HG03575 (cell line): ENCODE measurements around the gene PLGLB2.
"Not testable (repeated sequence)": the region's sequence is repeated elsewhere in the genome, so short reads cannot be mapped to it uniquely, and the experiment has no call there.

ENCODE experiments used
- ATAC-seq: cut with Tn5 transposase; IDR thresholded peaks from one replicate; pipeline ENCODE4 v1.9.1; 2021; ENCODE audit not compliant: unreplicated experiment, insufficient number of reproducible peaks, low FRiP score; ENCODE audit errors: extremely low read depth

PLGLB2 gene

DNA sequence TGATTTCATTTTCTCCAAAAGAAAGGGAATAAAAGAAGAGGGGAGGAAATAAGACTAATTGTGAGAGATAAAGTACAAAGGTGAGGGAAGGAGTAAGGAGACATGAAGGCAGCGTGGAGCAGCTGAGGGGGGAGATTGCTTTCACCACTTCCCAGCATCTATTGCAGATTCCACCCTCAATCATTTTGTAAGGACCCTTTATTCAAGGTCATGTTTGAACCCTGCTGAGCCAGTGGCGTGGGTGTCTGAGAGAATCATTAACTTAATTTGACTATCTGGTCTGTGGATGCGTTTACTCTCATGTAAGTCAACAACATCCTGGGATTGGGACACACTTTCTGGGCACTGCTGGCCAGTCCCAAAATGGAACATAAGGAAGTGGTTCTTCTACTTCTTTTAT, at the start of gene PLGLB2:
Gene PLGLB2, plus strand, starts transcription at position 297 of the 400 bp plus-strand sequence. Its CDS starts 67 bp downstream, at position 364.
- ATAC-seq, result not testable (repeated sequence)

DNA sequence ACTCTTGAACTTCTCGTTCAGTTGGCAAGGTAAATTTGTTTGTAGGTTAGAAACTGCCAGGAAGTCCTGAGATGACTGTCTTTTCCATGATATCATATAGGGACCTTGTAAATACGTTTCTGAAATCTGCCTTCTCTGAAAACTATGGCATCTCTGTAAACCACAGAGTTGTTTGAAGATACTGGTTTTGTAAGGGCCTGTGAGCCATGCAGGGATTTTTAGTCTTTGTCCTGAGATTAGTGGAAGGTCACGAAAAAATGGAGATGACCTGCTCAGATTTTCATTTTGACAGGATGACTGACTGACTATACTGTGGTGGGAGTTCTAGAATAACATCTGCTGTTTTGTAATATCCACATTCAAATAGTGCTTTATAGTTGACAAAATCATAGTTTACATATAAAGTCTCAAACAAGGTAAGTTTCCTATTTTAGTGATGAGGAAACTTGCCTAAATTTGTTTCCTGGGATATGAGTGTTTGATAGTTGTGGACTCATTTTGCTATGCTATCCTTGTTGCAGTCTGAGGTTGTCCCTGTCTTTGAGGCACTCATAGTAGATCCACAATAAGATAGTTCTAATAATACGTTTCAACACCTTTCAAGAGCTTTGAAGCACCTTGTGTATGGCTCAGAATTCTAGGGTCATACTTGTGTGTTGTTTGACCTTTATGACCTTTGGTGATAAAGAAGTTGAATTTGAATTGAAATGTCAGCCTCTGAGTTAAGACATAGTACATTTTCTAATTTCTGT, 43.1 kb upstream of the PLGLB2 start:
- ATAC-seq, result not testable (repeated sequence)

DNA sequence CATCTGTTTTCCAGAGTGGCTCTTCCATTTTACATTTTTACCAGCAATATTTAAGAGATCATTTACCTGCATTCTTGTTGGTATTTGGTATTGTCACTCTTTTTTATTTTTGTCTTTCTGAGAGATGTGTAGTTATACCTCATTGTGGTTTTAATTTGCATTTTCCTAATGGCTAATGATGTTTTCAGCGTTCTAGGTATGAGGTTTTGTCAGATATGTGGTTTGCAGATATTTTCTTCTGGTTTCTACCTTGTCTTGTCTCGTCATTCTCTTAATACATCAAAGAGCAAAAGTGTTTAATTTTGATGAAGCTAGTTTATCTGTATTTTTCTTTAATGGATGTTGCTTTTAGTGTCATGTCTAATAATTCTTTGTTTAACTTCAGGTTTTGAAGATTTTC, 39.5 kb upstream of the PLGLB2 start:
- not testable (repeated sequence) for ATAC-seq

DNA sequence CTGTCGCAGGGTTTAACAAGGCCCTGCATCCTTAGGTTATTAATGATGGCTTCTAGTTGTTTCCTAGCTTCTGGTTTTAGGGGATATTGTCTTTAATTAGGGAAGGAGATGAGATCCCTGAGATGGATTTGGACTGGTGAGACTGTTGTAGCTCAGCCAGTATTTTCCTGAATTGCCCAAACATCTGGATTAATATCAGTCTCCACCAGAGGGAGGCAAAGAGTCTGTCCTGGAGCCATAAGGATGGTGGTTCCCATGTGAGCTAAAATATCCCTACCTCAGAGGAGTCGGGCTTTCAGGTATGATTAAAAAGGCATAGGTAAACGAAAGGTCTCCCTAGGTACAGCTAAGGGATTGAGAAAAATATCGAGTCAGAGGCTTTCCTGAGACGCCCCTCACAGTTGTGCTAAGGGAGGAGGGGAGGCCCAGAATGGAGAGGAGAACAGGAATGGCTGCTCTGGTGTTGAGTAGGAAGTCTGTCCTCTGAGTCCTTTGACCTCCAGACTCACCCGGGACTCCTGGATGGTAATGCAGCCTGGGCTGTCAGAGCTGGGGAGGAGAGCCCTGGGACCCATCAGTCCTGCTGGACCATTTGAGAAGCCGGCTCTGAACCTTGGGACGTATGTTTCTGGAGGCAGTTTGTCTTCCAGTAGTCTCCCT, 19.8 kb upstream of the PLGLB2 start:
- ATAC-seq, result not testable (repeated sequence)

DNA sequence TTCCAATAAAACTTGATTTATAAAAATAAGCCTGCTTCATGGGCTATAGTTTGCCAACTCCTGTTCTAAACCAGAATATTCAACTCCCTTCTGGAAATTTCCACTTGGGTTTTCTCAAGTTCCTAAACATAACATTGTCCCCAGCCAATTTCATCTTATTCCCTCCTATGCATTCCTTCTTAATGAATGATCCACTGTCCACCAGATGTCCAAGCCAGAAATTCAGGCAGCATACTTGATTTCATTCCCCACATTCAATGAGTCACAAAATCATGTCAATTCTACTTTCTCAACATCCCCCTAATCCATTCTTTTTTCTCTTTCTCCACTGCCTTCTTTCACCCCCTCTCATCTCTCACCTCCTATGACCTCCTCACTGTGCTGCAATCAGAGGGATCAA, 7.0 kb upstream of the PLGLB2 start:
- ATAC-seq, result not testable (repeated sequence)

DNA sequence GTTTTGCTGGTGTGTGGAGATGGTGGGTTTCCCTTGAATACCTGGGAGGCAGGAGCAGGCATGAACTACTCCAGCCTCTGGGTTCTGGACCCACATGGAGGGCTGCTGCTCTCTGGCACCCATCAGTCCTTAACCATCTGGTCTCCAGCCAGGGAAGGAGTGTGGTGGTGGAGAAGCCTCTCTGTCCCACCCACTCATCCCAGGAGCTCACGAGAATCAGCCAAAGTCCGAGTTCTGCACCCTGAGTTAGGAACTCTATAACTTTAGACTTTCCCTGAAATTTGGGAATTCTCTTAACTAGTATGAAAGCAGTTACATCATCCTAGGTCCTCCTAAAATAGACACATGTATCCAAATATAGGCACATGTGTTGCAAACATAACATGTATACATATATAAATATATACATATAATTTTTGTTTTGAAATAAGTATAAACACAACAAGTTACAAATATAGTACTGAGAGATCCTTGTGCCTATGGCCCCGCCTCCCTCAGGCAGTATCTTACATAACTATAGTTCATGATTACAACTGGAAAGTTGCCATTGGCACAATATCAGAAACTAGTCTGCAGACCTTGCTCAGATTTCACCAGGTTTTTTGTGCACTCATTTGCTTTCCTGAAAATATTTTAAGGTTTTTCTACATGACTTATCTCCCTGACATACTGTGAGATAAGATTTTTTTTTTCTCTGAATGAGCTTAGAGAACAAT, 5.3 kb upstream of the PLGLB2 start:
- not testable (repeated sequence) for ATAC-seq

DNA sequence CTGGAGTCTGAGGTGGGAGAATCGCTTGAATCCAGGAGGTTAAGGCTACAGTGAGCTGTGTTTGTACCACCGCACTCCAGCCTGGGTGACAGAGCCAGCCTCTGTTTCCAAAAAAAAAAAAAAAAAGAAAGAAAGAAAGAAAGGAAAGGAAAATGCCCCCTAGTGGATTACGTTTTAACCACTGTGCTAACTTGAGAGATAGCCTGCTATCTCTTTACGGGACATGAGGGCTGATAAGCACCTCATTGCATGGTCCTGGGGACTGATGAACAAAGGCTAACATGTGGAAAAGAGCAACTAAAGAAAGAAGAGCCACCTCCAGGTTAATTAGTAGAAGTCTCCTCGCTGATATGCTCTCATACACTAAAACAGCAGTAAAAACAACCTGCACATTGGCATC, 4.2 kb upstream of the PLGLB2 start:
- not testable (repeated sequence) for ATAC-seq

DNA sequence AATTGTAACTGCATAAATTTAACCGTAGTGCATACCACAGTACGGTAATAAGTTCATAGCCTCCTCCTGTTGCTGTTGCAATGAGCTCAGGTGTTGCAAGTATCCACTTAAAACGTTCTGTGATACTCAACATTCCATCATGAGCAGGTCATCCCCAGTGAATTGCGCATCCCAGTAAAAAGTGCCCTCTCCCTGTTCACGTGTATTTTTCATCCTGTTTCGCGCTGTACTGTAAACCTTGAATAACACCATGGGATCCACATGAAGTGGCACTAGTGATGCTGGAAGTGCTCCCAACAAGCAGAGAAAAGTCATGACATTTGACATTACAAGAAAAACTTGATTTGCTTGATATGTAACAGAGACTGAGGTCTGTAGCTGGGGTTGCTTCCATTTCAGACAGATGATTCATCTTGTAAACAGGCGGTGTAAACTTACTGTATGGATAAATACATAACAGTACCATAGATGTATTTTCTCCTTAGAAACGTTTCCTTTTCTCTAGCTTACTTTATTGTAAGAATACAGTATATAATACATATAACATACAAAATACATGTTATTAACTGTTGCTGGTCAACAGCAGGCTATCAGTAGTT, 2.4 kb upstream of the PLGLB2 start:
- ATAC-seq, result not testable (repeated sequence)

DNA sequence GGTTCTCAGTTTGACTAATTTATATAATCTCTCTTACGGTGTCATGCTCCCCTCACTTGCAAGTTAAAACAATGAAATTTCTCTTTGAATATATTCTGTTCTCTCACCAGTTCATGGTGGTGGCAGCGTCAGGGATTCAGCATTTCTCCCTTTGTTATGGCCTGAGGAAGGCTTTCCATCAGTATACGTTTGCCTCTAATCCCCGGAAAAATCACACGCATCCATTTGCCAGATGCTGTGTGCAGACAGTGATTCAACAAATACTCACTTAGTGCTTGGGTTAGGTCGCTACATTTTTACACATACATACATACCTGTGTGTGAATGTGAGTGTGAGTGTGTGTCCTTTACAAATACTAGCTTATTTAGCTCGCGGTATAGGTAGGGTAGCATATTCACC, 637 bp downstream of the PLGLB2 start:
- not testable (repeated sequence) for ATAC-seq

DNA sequence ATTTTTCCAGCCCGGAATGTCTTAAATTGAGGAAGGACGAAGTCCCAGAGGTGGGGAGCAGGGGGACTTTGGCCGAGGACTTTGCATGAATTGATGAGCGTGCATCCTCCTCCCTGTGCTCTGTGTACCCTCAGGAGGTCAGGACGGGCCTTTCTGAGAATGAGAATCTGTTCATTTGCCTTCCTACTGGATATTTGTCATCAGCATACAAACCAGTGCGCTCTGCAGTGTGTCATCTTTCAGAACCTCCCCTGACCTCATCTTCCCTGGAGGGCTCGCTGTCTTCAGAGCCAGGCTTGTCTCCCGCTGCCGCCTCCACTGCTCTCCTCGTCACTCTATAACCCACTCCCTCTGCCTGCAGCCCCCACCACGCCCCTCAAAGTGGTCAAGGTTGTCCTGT, 2.7 kb downstream of the PLGLB2 start:
- ATAC-seq, result not testable (repeated sequence)

DNA sequence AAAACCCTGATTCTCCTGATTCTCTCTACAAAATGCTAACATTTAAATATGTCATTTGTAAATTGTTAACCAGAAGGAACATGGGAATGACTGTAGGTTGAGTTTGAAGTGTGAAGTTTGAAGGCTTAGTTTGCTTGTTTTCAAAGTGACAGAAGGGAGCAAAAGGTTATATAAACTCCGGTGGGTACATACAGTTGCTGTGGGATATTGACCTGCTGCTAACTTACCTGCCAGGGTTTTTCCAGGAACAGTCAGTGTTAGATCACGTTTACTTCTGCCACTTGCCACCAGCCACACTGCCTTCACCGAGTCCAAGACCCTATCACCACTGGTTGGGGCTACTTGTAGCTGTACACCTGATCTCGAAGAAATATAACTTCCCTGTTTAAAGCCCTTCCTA, 6.9 kb downstream of the PLGLB2 start:
- not testable (repeated sequence) for ATAC-seq
